Mucosa of descending colon (tissue), 3 donors: ENCODE measurements around the gene SDCBP2. TPM values are rescaled to one million over a fixed set of nuclear protein-coding genes. Genes with fewer than 3 reads are reported as not detected.
"Not testable (repeated sequence)": the region's sequence is repeated elsewhere in the genome, so short reads cannot be mapped to it uniquely, and the experiment has no call there.

Experiments
- ATAC-seq: fragments of 200-7000 bp; cut with Tn5 transposase; one replicate; pipeline ENCODE4 v1.9.1; 2020; ENCODE audit warnings: mild to moderate bottlenecking, moderate library complexity
- DNase-seq, 3 donors: peaks; one replicate each; pipeline ENCODE4 v3.0.0-alpha.2; 2020
- H3K36me3 ChIP-seq: fragments of 200-600 bp; one replicate; pipeline ENCODE4 v1.8.0; 2021; ENCODE audit warnings: low read depth, mild to moderate bottlenecking
- H3K4me1 ChIP-seq: fragments of 200-600 bp; one replicate; pipeline ENCODE4 v1.8.0; 2021; ENCODE audit warnings: low read depth, mild to moderate bottlenecking
- H3K4me3 ChIP-seq: fragments of 200-600 bp; one replicate; pipeline ENCODE4 v1.8.0; 2021; ENCODE audit warnings: mild to moderate bottlenecking
- H3K9me3 ChIP-seq: fragments of 200-600 bp; one replicate; pipeline ENCODE4 v1.8.0; 2021; ENCODE audit warnings: mild to moderate bottlenecking
- CTCF ChIP-seq: fragments of 200-600 bp; IDR thresholded peaks from one replicate; pipeline ENCODE4 v1.8.0; 2022; ENCODE audit warnings: antibody characterized with exemption, mild to moderate bottlenecking
- intact Hi-C, 2 donors: fragments of 100-400 bp; cut with DNase I in 1 of 2; cut with micrococcal nuclease in 1 of 2; formaldehyde crosslinking; loops; one replicate each; pipeline versions ENCODE4 v1.11.0 to v1.11.1; 2022; cut with DNase I, micrococcal nuclease
- total RNA-seq, 3 donors: library from RNA; stranded (reverse); fragmentation: NEBNext Ultra II Directional in 2 of 3; extraction: Animal tissue kit (Norgen Biotek cat#: 25700) in 2 of 3; gene quantifications; one replicate each; pipeline versions ENCODE4 v1.2.1 to v1.2.4, GENCODE V29; 2021 to 2023
- donor health status: DM: no; HTN: no; CAD: no; lungs with moderate emphysema.
- donor health status: DM: no; HTN: no; CAD: no.
- donor health status: DM: no; HTN: yes; CAD: no.

The SDCBP2 gene
- total RNA-seq, 3 donors from 2014 or later, result 165 to 447 (median 320) TPM

GRCh38 chr20:1345030-1345755 lies 16.3 kb upstream of the SDCBP2 start:
- ATAC-seq (no peak), DNase-seq (no peak)
- Histone ChIP-seq H3K4me3 (no peak overlapping the region), H3K4me1 (no peaks in the 10 kb centered on the region), H3K9me3 (peaks cover 3% of the 10 kb centered on the region), H3K36me3 (no peaks in the 10 kb centered on the region)
- no peak for TF ChIP-seq CTCF
- intact Hi-C loops, result no loop called here

- H3K4me3 ChIP-seq, intact Hi-C loops, H3K4me1 ChIP-seq, DNase-seq, H3K36me3 ChIP-seq, ATAC-seq, H3K9me3 ChIP-seq: not testable (repeated sequence)
Observed at GRCh38 chr20:1343446-1344124, 14.6 kb upstream of the SDCBP2 start.

- ATAC-seq (peak; percentile 16), DNase-seq (no peak)
- Histone ChIP-seq H3K36me3 (no peaks in the 10 kb centered on the region), H3K4me3 (no peak overlapping the region), H3K4me1 (peaks cover 7% of the 10 kb centered on the region), H3K9me3 (no peaks in the 10 kb centered on the region)
- TF ChIP-seq CTCF, result no peak
- intact Hi-C loops, result no loop called here
Observed at GRCh38 chr20:1341561-1342265, 12.8 kb upstream of the SDCBP2 start.

- TF ChIP-seq CTCF, result no peak
- no peaks in the 10 kb centered on the region for H3K36me3 ChIP-seq
Observed at GRCh38 chr20:1338801-1339200, 9.9 kb upstream of the SDCBP2 start.

GRCh38 chr20:1338096-1338495 lies 9.2 kb upstream of the SDCBP2 start:
- DNase-seq, result no peak
- Histone ChIP-seq H3K9me3 (no peaks in the 10 kb centered on the region), H3K36me3 (no peaks in the 10 kb centered on the region), H3K4me1 (peaks cover 11% of the 10 kb centered on the region), H3K4me3 (no peak overlapping the region)
- intact Hi-C loops, result no loop called here
- no peak for ATAC-seq
- no peak for TF ChIP-seq CTCF

More at GRCh38 chr20:1338801-1339200, 9.9 kb upstream of the SDCBP2 start:
- Histone ChIP-seq H3K4me1 (peaks cover 11% of the 10 kb centered on the region), H3K9me3 (no peaks in the 10 kb centered on the region), H3K4me3 (no peak overlapping the region)
- intact Hi-C loops, result no loop called here
- no peak for DNase-seq
- ATAC-seq, result no peak

- intact Hi-C loops, result no loop called here
- TF ChIP-seq CTCF, result no peak
- ATAC-seq, result no peak
Observed at GRCh38 chr20:1337441-1337840, 8.5 kb upstream of the SDCBP2 start.

More at GRCh38 chr20:1337441-1337840, 8.5 kb upstream of the SDCBP2 start:
- no peak for DNase-seq
- Histone ChIP-seq H3K4me3 (no peak overlapping the region), H3K4me1 (peaks cover 11% of the 10 kb centered on the region), H3K36me3 (no peaks in the 10 kb centered on the region), H3K9me3 (no peaks in the 10 kb centered on the region)
